ENCODE data around the gene XAF1.
"Not testable (repeated sequence)": the region's sequence is repeated elsewhere in the genome, so short reads cannot be mapped to it uniquely, and the experiment has no call there.

DNA sequence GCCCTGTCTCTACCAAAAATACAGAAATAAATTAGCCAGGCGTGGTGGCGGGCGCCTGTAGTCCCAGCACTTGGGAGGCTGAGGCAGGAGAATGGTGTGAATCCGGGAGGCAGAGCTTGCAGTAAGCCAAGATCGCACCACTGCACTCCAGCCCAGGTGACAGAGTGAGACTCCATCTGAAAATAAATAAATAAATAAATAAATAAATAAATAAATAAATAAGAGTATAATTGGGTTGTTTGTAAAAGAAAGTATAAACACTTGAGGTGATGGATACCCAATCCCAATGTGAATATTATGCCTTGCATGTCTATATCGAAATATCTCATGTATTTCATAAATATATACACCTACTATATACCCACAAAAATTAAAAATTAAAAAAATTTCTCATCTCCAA is 9.2 kb upstream of the XAF1 start:
- TF ChIP-seq, protein P1, sequence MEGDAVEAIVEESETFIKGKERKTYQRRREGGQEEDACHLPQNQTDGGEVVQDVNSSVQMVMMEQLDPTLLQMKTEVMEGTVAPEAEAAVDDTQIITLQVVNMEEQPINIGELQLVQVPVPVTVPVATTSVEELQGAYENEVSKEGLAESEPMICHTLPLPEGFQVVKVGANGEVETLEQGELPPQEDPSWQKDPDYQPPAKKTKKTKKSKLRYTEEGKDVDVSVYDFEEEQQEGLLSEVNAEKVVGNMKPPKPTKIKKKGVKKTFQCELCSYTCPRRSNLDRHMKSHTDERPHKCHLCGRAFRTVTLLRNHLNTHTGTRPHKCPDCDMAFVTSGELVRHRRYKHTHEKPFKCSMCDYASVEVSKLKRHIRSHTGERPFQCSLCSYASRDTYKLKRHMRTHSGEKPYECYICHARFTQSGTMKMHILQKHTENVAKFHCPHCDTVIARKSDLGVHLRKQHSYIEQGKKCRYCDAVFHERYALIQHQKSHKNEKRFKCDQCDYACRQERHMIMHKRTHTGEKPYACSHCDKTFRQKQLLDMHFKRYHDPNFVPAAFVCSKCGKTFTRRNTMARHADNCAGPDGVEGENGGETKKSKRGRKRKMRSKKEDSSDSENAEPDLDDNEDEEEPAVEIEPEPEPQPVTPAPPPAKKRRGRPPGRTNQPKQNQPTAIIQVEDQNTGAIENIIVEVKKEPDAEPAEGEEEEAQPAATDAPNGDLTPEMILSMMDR (IDR thresholded peaks at IDR 0.05), result not testable (repeated sequence)
- not testable (repeated sequence) for TF ChIP-seq POLR2A, EP300 (IDR thresholded peaks at IDR 0.05)

All from gastroesophageal sphincter (tissue), 3 donors.